VCaP (cell line): Measurements from ENCODE around the gene CCDC149.

Source experiments
- H3K27ac ChIP-seq: fragments of 450-650 bp; 2 replicates; pipeline ENCODE4 v1.5.1; 2017
- TF ChIP-seq, protein P1 (sequence below): fragments of 450-650 bp; conservative IDR thresholded peaks from 2 replicates; pipeline ENCODE4 v1.5.1; 2017; ENCODE audit warnings: mild to moderate bottlenecking, moderate library complexity

CCDC149 gene

GRCh38 chr4:24855741-24856140 is 57.1 kb downstream of the CCDC149 start:
- TF ChIP-seq, protein P1, sequence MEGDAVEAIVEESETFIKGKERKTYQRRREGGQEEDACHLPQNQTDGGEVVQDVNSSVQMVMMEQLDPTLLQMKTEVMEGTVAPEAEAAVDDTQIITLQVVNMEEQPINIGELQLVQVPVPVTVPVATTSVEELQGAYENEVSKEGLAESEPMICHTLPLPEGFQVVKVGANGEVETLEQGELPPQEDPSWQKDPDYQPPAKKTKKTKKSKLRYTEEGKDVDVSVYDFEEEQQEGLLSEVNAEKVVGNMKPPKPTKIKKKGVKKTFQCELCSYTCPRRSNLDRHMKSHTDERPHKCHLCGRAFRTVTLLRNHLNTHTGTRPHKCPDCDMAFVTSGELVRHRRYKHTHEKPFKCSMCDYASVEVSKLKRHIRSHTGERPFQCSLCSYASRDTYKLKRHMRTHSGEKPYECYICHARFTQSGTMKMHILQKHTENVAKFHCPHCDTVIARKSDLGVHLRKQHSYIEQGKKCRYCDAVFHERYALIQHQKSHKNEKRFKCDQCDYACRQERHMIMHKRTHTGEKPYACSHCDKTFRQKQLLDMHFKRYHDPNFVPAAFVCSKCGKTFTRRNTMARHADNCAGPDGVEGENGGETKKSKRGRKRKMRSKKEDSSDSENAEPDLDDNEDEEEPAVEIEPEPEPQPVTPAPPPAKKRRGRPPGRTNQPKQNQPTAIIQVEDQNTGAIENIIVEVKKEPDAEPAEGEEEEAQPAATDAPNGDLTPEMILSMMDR = no peak
- no peak overlapping the region for H3K27ac ChIP-seq

- TF ChIP-seq, protein P1 = no peak
- H3K27ac ChIP-seq = no peak overlapping the region
Measured at GRCh38 chr4:24853142-24853541, 59.7 kb downstream of the CCDC149 start.

- no peak overlapping the region for H3K27ac ChIP-seq
- TF ChIP-seq, protein P1 = no peak
Measured at GRCh38 chr4:24850674-24851073, 62.2 kb downstream of the CCDC149 start.

DNA sequence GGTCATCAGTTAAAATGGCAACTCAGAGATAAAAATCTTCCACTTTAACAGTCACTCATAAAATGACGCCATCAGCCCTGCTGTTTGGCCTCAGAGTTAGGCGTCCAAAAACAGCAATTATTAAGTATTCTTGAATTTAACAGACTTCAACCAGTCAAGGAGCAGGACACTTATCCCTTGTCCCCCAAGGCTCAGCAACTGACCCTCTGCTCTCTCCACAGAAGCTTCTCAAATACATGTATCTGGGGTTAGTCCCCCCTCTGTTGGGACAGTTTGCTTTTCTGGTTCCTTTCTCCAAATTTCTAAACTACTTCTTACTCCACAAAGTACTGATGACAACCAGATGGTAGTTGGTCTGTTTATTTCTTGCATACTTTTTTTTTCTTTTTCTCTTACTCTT is 63.1 kb downstream of the CCDC149 start:
- H3K27ac ChIP-seq = no peak overlapping the region
- TF ChIP-seq, protein P1 = no peak

GRCh38 chr4:24849351-24849750 is 63.5 kb downstream of the CCDC149 start:
- TF ChIP-seq, protein P1 = no peak
- H3K27ac ChIP-seq = no peak overlapping the region

- TF ChIP-seq, protein P1 = no peak
- H3K27ac ChIP-seq = no peak overlapping the region
Measured at GRCh38 chr4:24846716-24847115, 66.1 kb downstream of the CCDC149 start.

- no peak overlapping the region for H3K27ac ChIP-seq
- TF ChIP-seq, protein P1 = no peak
Measured at GRCh38 chr4:24845902-24846301, 66.9 kb downstream of the CCDC149 start.

GRCh38 chr4:24845132-24845531 is 67.7 kb downstream of the CCDC149 start:
- TF ChIP-seq, protein P1 = no peak
- no peak overlapping the region for H3K27ac ChIP-seq
